ENCODE measurements around the gene CCDC149.

GRCh38 chr4:24922416-24922815 is 9.6 kb upstream of the CCDC149 start:
- TF ChIP-seq CTCF (IDR thresholded peaks at IDR 0.05): no peak
- TF ChIP-seq POLR2A (IDR thresholded peaks at IDR 0.05): no peak

Data from heart left ventricle (tissue), 13 donors.